ENCODE data around the gene TMEM175. TPM values are rescaled to one million over a fixed set of nuclear protein-coding genes. Genes with fewer than 3 reads are reported as not detected.

TMEM175 gene
- total and polyA plus RNA-seq, 2 experiments from 2014 or later = 31.2 to 36.5 TPM

DNA sequence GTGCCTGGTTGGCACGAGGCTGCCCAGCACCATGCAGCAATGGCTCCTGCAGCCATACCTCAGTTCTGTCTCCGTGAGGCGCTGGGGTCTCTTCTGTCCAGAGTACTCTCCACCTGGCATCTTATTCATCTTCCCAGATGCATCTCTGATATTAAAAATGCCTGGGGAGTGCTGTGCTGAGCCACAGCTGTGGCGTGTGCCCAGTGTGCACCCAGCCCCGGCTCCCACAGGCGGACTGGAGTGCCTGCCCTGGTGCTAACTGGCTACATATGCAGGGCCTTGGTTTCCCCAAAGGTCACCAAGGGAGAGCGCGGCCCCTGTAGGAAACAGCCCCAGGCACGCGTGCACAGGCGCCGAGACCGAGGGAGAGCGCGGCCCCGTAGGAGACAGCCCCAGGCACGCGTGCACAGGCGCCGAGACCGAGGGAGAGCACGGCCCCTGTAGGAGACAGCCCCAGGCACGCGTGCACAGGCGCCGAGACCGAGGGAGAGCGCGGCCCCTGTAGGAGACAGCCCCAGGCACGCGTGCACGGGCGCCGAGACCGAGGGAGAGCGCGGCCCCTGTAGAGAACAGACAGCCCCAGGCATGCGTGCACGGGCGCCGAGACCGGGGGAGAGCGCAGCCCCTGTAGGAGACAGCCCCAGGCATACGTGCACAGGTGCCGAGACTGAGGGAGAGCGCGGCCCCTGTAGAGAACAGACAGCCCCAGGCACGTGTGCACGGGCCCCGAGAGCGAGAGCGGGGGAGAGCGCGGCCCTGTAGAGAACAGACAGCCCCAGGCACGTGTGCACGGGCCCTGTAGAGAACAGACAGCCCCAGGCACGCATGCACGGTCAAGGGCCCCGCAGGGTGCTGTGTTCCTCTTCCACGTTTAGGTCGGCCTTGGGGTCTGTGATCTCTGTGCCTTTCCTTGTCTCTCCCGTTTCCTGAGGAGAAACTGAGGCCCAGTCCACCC lies 14.5 kb downstream of the TMEM175 start:
- 92% methylated on average over 19 to 62 of the region's 62 CpGs for WGBS, 2 experiments (ENCODE audit: low coverage in 1 of 2, low lambda C conversion rate in 2 of 2, missing lambda C conversion rate in 2 of 2)
- no peak overlapping the region for H3K4me2 ChIP-seq (ENCODE audit: unreplicated experiment)
- in situ Hi-C loops (cut with MboI) = no loop called here

DNA sequence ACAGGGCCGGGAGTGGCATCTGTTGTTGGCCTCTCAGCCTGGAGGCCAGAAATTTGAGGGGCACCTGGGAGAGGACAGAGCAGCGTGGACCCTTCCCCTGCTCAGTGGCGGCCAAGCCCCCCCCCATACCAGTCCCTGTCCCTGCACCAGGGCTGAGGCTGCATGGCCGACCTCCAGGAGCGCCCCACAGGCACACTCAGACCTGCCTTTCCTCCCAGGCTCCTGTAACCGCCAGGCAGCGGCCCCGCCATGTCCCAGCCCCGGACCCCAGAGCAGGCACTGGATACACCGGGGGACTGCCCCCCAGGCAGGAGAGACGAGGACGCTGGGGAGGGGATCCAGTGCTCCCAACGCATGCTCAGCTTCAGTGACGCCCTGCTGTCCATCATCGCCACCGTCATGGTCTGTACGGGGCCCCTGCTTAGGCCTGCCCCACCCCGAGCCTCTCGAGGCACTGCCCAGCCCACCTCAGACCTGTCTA lies 15.3 kb downstream of the TMEM175 start:
- Histone ChIP-seq H3K4me3 (no peak overlapping the region), H3K9me2 (ENCODE audit: insufficient read depth) (no peaks in the 10 kb centered on the region), H3K27me3 (replicated peaks; ENCODE audit: insufficient read depth) (no peaks in the 10 kb centered on the region), H3K36me3 (ENCODE audit: low read depth) (no peaks in the 10 kb centered on the region), H3K9me3 (ENCODE audit: low read depth) (no peaks in the 10 kb centered on the region), H3K4me1 (ENCODE audit: insufficient read depth) (no peaks in the 10 kb centered on the region), H3K4me2 (ENCODE audit: unreplicated experiment) (no peak overlapping the region), H2AFZ (no peak overlapping the region), H4K20me1 (ENCODE audit: insufficient read depth) (no peaks in the 10 kb centered on the region), H3K9ac (no peak overlapping the region), H3F3A (ENCODE audit: insufficient read depth) (no peaks in the 10 kb centered on the region), H3K27ac (no peak overlapping the region), H3K79me2 (ENCODE audit: insufficient read depth) (no peaks in the 10 kb centered on the region)
- DNase-seq = no peak
- in situ Hi-C loops (cut with MboI) = no loop called here
- WGBS, 2 experiments (ENCODE audit: low coverage in 1 of 2, low lambda C conversion rate in 2 of 2, missing lambda C conversion rate in 2 of 2) = 95 to 96% methylated on average over 14 to 19 of the region's 19 CpGs
- TF ChIP-seq EZH2phosphoT487 (IDR thresholded peaks at IDR 0.05; ENCODE audit: insufficient read depth, low read depth) = no peak
- TF ChIP-seq EZH2 (IDR thresholded peaks at IDR 0.05; ENCODE audit: insufficient read depth, poor library complexity, severe bottlenecking) = no peak

More for the DNA sequence above, 14.5 kb downstream of the TMEM175 start:
- Histone ChIP-seq H2AFZ (no peak overlapping the region), H3F3A (ENCODE audit: insufficient read depth) (no peaks in the 10 kb centered on the region), H3K9me3 (ENCODE audit: low read depth) (no peaks in the 10 kb centered on the region), H3K27ac (no peak overlapping the region), H3K27me3 (replicated peaks; ENCODE audit: insufficient read depth) (no peaks in the 10 kb centered on the region), H4K20me1 (ENCODE audit: insufficient read depth) (no peaks in the 10 kb centered on the region), H3K79me2 (ENCODE audit: insufficient read depth) (no peaks in the 10 kb centered on the region), H3K36me3 (ENCODE audit: low read depth) (no peaks in the 10 kb centered on the region), H3K4me3 (no peak overlapping the region), H3K9me2 (ENCODE audit: insufficient read depth) (no peaks in the 10 kb centered on the region), H3K4me1 (ENCODE audit: insufficient read depth) (no peaks in the 10 kb centered on the region), H3K9ac (no peak overlapping the region)
- no peak for DNase-seq
- TF ChIP-seq EZH2phosphoT487 (IDR thresholded peaks at IDR 0.05; ENCODE audit: insufficient read depth, low read depth) (no peak), EZH2 (IDR thresholded peaks at IDR 0.05; ENCODE audit: insufficient read depth, poor library complexity, severe bottlenecking) (no peak)

DNA sequence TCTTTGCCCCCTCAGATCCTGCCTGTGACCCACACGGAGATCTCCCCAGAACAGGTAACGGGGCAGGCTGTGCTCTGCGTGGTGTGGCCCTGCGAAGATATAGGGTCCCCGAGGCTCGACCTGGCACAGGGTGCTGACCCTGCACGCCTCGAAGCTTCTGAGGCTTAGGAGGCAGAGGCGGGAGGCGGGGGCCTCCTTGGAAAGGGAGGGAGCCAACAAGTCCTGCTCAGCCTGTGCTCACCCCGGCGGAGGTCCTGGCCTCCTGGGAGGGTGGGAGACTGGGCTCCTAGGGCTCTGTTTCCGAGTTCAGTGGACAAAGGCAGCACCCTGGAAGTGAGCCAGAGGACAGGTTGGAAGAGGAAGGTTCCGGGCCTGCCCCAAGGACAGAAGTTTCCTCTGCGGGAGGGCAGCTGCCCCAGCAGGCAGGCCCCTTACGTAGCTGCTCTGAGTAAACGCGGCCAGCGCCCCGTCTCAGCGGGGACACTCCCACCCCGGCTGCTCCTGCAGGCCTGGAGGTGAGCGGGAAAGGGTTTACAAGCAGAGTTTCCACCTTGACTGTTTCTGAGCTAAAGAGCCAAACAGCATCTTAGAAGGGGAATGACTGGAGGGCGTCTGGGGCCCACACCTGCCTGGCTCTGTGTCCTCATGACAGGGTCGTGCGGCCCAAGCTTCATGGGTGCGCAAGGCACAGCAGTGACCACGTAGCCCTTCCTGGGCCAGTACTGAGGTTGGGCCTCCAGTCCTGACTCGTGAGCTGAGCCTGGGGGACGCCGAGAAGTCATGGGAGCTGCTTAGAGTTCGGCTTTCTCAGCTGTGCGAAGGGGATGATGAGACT lies 16.1 kb downstream of the TMEM175 start:
- DNase-seq = no peak
- no peak overlapping the region for H3K4me3 ChIP-seq
- H3K27ac ChIP-seq = no peak overlapping the region
- TF ChIP-seq EZH2 (IDR thresholded peaks at IDR 0.05; ENCODE audit: insufficient read depth, poor library complexity, severe bottlenecking) (no peak), EZH2phosphoT487 (IDR thresholded peaks at IDR 0.05; ENCODE audit: insufficient read depth, low read depth) (no peak)
- no peaks in the 10 kb centered on the region for H3F3A ChIP-seq (ENCODE audit: insufficient read depth)
- WGBS, 2 experiments (ENCODE audit: low coverage in 1 of 2, low lambda C conversion rate in 2 of 2, missing lambda C conversion rate in 2 of 2) = 83% methylated on average over 33 of the region's 33 CpGs
- H2AFZ ChIP-seq = no peak overlapping the region
- in situ Hi-C loops (cut with MboI) = no loop called here
- H3K9me2 ChIP-seq (ENCODE audit: insufficient read depth) = no peaks in the 10 kb centered on the region
- no peaks in the 10 kb centered on the region for H4K20me1 ChIP-seq (ENCODE audit: insufficient read depth)
- no peaks in the 10 kb centered on the region for H3K79me2 ChIP-seq (ENCODE audit: insufficient read depth)
- H3K27me3 ChIP-seq (replicated peaks; ENCODE audit: insufficient read depth) = no peaks in the 10 kb centered on the region
- no peaks in the 10 kb centered on the region for H3K4me1 ChIP-seq (ENCODE audit: insufficient read depth)
- H3K36me3 ChIP-seq (ENCODE audit: low read depth) = no peaks in the 10 kb centered on the region
- no peak overlapping the region for H3K4me2 ChIP-seq (ENCODE audit: unreplicated experiment)
- H3K9me3 ChIP-seq (ENCODE audit: low read depth) = no peaks in the 10 kb centered on the region
- no peak overlapping the region for H3K9ac ChIP-seq

DNA sequence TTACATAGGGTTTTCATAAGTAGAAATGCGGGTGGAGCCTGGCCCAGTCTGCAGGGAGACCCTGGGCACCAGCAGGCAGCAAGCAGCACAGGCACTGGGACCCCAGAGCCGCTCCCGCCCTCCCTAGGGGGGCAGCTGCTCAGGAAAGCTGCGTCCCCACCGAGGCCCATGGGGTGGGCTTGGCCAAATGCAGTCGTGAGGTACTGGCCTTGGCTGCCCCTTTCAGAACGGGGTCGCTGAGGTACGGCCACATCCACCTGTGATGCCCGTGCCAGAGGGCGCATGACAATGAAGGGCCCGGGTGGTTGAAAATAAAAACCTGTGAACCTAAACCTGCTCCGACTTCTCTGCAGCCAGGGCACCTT lies 16.7 kb downstream of the TMEM175 start:
- DNase-seq = no peak
- 72 to 84% methylated on average over 11 to 13 of the region's 13 CpGs for WGBS, 2 experiments (ENCODE audit: low coverage in 1 of 2, low lambda C conversion rate in 2 of 2, missing lambda C conversion rate in 2 of 2)

More for the DNA sequence above, 16.7 kb downstream of the TMEM175 start:
- Histone ChIP-seq H3F3A (ENCODE audit: insufficient read depth) (no peaks in the 10 kb centered on the region), H4K20me1 (ENCODE audit: insufficient read depth) (no peaks in the 10 kb centered on the region), H3K36me3 (ENCODE audit: low read depth) (no peaks in the 10 kb centered on the region), H3K9ac (no peak overlapping the region), H3K4me2 (ENCODE audit: unreplicated experiment) (no peak overlapping the region), H3K4me1 (ENCODE audit: insufficient read depth) (no peaks in the 10 kb centered on the region), H3K79me2 (ENCODE audit: insufficient read depth) (no peaks in the 10 kb centered on the region), H3K9me3 (ENCODE audit: low read depth) (no peaks in the 10 kb centered on the region), H3K27ac (no peak overlapping the region), H3K9me2 (ENCODE audit: insufficient read depth) (no peaks in the 10 kb centered on the region), H3K4me3 (no peak overlapping the region), H3K27me3 (replicated peaks; ENCODE audit: insufficient read depth) (no peaks in the 10 kb centered on the region), H2AFZ (no peak overlapping the region)
- in situ Hi-C loops (cut with MboI) = no loop called here
- TF ChIP-seq EZH2phosphoT487 (IDR thresholded peaks at IDR 0.05; ENCODE audit: insufficient read depth, low read depth) (no peak), EZH2 (IDR thresholded peaks at IDR 0.05; ENCODE audit: insufficient read depth, poor library complexity, severe bottlenecking) (no peak)

Data from GM23248 (cell line).